ENCODE data around the gene CAST.
"Not testable (repeated sequence)": the region's sequence is repeated elsewhere in the genome, so short reads cannot be mapped to it uniquely, and the experiment has no call there.

DNA sequence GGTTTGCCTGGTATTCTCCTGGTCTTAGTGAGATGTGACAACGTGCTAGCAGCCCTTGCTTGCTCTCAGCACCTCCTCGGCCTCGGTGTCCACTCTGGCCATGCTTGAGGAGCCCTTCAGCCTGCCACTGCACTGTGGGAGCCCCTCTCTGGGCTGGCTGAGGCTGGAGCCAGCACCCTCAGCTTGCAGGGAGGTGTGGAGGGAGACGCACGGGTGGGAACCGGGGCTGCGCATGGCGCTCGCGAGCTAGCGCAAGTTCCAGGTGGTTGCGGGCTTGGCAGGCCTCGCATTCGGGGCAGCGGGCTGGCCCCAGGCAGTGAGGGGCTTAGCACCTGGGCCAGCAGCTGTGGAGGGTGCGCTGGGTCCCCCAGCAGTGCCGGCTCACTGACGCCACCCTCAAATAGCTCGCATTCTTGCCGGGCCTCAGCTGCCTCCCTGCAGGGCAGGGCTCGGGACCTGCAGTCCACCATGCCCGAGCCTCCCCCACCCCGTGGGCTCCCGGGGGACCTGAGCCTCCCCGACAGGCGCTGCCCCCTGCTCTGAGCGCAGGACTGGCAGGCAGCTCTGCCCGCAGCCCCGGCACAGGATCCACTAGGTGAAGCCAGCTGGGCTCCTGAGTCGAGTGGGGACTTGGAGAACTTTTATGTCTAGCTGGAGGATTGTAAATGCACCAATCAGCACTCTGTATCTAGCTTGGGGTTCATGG is 43.7 kb upstream of the CAST start:
- TF ChIP-seq, protein P1, sequence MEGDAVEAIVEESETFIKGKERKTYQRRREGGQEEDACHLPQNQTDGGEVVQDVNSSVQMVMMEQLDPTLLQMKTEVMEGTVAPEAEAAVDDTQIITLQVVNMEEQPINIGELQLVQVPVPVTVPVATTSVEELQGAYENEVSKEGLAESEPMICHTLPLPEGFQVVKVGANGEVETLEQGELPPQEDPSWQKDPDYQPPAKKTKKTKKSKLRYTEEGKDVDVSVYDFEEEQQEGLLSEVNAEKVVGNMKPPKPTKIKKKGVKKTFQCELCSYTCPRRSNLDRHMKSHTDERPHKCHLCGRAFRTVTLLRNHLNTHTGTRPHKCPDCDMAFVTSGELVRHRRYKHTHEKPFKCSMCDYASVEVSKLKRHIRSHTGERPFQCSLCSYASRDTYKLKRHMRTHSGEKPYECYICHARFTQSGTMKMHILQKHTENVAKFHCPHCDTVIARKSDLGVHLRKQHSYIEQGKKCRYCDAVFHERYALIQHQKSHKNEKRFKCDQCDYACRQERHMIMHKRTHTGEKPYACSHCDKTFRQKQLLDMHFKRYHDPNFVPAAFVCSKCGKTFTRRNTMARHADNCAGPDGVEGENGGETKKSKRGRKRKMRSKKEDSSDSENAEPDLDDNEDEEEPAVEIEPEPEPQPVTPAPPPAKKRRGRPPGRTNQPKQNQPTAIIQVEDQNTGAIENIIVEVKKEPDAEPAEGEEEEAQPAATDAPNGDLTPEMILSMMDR (IDR thresholded peaks at IDR 0.05; ENCODE audit: low read depth, low read length, poor library complexity, severe bottlenecking), result not testable (repeated sequence)
- TF ChIP-seq EZH2phosphoT487 (IDR thresholded peaks at IDR 0.05; ENCODE audit: borderline replicate concordance, low read length), result not testable (repeated sequence)
